Effector memory CD4-positive, alpha-beta T cell (primary cell): ENCODE measurements around the gene CDH12.

ENCODE experiments used
- DNase-seq, 3 donors: peaks; one replicate each; pipeline ENCODE4 v3.0.0-alpha.2; 2020
- H3K27ac ChIP-seq: 2 replicates; pipeline ENCODE4 v1.7.0; 2013; ENCODE audit warnings: mild to moderate bottlenecking, low read length, moderate library complexity; ENCODE audit not compliant: insufficient read depth, poor library complexity, severe bottlenecking
- H3K27me3 ChIP-seq: replicated peaks from 2 replicates; pipeline ENCODE4 v1.7.0; 2013; ENCODE audit warnings: mild to moderate bottlenecking, low read length; ENCODE audit not compliant: insufficient read depth, control insufficient read depth, poor library complexity, severe bottlenecking
- H3K36me3 ChIP-seq: 2 replicates; pipeline ENCODE4 v1.7.0; 2013; ENCODE audit warnings: mild to moderate bottlenecking, low read length, moderate library complexity; ENCODE audit not compliant: control insufficient read depth, insufficient read depth
- H3K4me1 ChIP-seq: 2 replicates; pipeline ENCODE4 v1.7.0; 2013; ENCODE audit warnings: low read length, mild to moderate bottlenecking; ENCODE audit not compliant: control insufficient read depth, insufficient read depth, poor library complexity, severe bottlenecking
- H3K4me3 ChIP-seq: 2 replicates; pipeline ENCODE4 v1.7.0; 2013; ENCODE audit warnings: low read length, low read depth, mild to moderate bottlenecking; ENCODE audit not compliant: insufficient read depth, poor library complexity, severe bottlenecking
- H3K9me3 ChIP-seq: 2 replicates; pipeline ENCODE4 v1.7.0; 2013; ENCODE audit warnings: mild to moderate bottlenecking, low read length, moderate library complexity; ENCODE audit not compliant: control insufficient read depth

Gene CDH12

GRCh38 chr5:22598796-22599195 lies 254.3 kb downstream of the CDH12 start:
- no peak overlapping the region for H3K27ac ChIP-seq
- H3K27me3 ChIP-seq, result no peaks in the 10 kb centered on the region
- H3K36me3 ChIP-seq, result no peaks in the 10 kb centered on the region
- no peaks in the 10 kb centered on the region for H3K4me1 ChIP-seq
- H3K9me3 ChIP-seq, result no peaks in the 10 kb centered on the region
- no peak overlapping the region for H3K4me3 ChIP-seq
- no peak for DNase-seq

DNA sequence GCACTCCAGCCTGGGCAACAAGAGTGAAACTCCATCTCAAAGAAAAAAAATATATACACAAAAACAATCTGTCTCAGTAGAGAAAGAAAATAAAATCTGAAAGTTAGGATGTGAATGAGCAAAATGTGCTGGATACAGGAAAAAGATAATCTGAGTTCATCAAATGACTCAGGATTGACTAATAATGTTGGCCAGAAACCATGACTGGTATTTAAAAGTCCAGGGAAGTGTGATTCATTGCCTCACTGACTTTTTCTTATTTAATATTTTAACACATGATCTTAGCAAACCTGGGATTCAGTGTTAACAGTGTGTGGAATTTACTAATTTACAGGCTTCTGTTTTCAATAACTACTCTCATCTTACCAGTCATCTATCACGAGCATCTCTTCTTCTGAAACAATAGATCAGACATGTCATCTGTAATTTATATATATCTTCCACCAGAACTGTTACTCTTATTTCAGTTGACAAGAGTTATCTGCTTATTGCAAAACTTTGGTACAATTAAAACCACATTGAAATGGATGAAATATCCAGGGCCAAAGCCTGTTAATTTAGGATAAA lies 256.7 kb downstream of the CDH12 start:
- H3K27me3 ChIP-seq, result no peaks in the 10 kb centered on the region
- no peaks in the 10 kb centered on the region for H3K36me3 ChIP-seq
- no peaks in the 10 kb centered on the region for H3K9me3 ChIP-seq
- H3K4me1 ChIP-seq, result no peaks in the 10 kb centered on the region
- no peak overlapping the region for H3K27ac ChIP-seq
- H3K4me3 ChIP-seq, result no peak overlapping the region
- DNase-seq, result no peak

GRCh38 chr5:22594491-22594890 lies 258.7 kb downstream of the CDH12 start:
- Histone ChIP-seq H3K9me3 (no peaks in the 10 kb centered on the region), H3K4me1 (no peaks in the 10 kb centered on the region), H3K27me3 (no peaks in the 10 kb centered on the region), H3K27ac (no peak overlapping the region), H3K4me3 (no peak overlapping the region), H3K36me3 (no peaks in the 10 kb centered on the region)
- no peak for DNase-seq

GRCh38 chr5:22593592-22593991 lies 259.6 kb downstream of the CDH12 start:
- no peak for DNase-seq
- no peaks in the 10 kb centered on the region for H3K9me3 ChIP-seq
- H3K4me3 ChIP-seq, result no peak overlapping the region
- H3K27me3 ChIP-seq, result no peaks in the 10 kb centered on the region
- no peaks in the 10 kb centered on the region for H3K36me3 ChIP-seq
- no peaks in the 10 kb centered on the region for H3K4me1 ChIP-seq
- no peak overlapping the region for H3K27ac ChIP-seq

- H3K4me1 ChIP-seq, result no peaks in the 10 kb centered on the region
Measured at GRCh38 chr5:22591461-22591860, 261.7 kb downstream of the CDH12 start.

GRCh38 chr5:22590677-22591268 lies 262.4 kb downstream of the CDH12 start:
- Histone ChIP-seq H3K4me3 (no peak overlapping the region), H3K27me3 (no peaks in the 10 kb centered on the region), H3K36me3 (no peaks in the 10 kb centered on the region), H3K9me3 (no peaks in the 10 kb centered on the region), H3K27ac (no peak overlapping the region), H3K4me1 (no peaks in the 10 kb centered on the region)
- no peak for DNase-seq

More at GRCh38 chr5:22591461-22591860, 261.7 kb downstream of the CDH12 start:
- Histone ChIP-seq H3K36me3 (no peaks in the 10 kb centered on the region), H3K27me3 (no peaks in the 10 kb centered on the region), H3K4me3 (no peak overlapping the region), H3K9me3 (no peaks in the 10 kb centered on the region), H3K27ac (no peak overlapping the region)
- no peak for DNase-seq

DNA sequence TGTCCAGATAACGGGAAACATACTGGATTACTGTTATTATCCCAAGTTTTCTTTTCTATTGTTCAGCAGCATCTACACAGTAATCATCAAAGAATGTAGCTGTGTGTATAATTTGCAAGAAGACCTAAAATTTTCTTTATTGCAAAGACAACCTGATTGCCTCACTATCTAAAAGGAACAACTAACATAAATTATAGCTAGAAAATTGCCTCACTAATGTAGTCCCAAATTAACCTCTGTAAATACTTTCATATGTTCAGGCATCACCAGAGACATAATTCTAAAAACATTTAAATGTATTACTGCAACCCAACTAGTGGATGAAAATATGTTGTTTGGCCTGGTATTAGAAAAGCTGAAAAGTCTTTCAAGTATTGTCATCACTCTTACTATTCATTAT lies 275.4 kb downstream of the CDH12 start:
- Histone ChIP-seq H3K27me3 (no peaks in the 10 kb centered on the region), H3K9me3 (no peaks in the 10 kb centered on the region), H3K27ac (no peak overlapping the region), H3K36me3 (no peaks in the 10 kb centered on the region), H3K4me3 (no peak overlapping the region), H3K4me1 (no peaks in the 10 kb centered on the region)
- no peak for DNase-seq

DNA sequence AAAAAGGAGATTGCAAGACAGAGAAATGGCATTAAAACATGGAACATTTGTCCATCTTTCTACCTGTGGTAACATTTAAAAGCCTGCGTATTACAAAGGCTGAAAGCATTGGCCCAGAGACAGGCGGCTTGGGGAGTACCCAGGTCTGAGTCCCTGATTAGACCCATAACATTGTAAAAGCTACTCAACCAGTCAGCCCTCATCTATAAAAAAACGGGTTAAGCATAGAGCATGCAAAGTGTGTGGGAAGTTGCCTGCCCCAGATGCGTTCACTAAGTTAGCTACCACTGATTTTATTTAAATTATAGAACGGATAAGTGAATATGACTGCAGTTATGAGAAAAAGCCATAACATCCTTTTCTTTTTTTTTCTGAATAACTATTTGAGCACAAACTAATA lies 276.1 kb downstream of the CDH12 start:
- Histone ChIP-seq H3K27me3 (no peaks in the 10 kb centered on the region), H3K9me3 (no peaks in the 10 kb centered on the region), H3K4me3 (no peak overlapping the region), H3K36me3 (no peaks in the 10 kb centered on the region), H3K4me1 (no peaks in the 10 kb centered on the region), H3K27ac (no peak overlapping the region)
- no peak for DNase-seq

DNA sequence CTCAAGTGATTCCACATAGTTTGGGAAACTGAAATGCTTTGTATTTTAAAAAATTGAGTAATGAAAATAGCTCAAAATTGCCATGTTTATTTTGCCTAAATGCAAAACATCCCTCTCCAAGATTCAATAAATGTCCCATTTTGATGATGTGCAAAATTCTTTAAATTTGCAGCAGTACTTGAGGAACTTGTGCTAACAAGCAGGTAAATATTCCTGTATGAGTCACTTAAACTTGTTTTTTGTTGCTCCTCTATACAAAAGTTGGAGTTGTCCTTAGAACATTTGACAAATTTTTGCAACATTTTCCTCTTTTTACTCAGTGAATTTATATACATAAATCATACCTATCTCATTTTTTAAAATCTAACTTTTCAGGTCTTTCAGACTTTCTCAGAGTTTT lies 280.2 kb downstream of the CDH12 start:
- Histone ChIP-seq H3K4me3 (no peak overlapping the region), H3K9me3 (no peaks in the 10 kb centered on the region), H3K36me3 (no peaks in the 10 kb centered on the region), H3K4me1 (no peaks in the 10 kb centered on the region), H3K27ac (no peak overlapping the region), H3K27me3 (no peaks in the 10 kb centered on the region)
- DNase-seq, result no peak

DNA sequence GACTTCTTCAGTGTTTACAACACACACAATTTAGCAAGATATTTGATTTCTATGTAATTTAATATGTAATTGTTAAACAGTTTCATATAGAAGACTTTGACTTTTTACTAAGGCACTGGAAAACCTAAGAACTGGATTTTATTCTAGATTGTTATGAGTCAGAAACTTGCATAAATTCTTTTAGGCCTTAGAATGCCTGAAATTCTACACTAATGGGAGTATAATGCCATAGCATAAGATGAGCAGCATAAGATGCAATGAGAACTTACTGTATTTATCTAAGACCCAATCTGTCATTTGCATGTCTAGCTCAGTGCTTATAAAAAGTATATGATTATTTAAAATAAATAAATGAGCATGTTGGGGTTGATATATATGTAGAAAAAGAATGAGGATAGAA lies 285.2 kb downstream of the CDH12 start:
- H3K27me3 ChIP-seq, result no peaks in the 10 kb centered on the region
- no peaks in the 10 kb centered on the region for H3K36me3 ChIP-seq
- no peaks in the 10 kb centered on the region for H3K4me1 ChIP-seq
- no peak overlapping the region for H3K4me3 ChIP-seq
- no peak overlapping the region for H3K27ac ChIP-seq
- no peak for DNase-seq
- no peaks in the 10 kb centered on the region for H3K9me3 ChIP-seq
